GM18508 (cell line): ENCODE data around the gene GPR137B.

ENCODE experiments used
- ATAC-seq: cut with Tn5 transposase; IDR thresholded peaks from one replicate; pipeline ENCODE4 v1.9.1; 2021; ENCODE audit warnings: moderate number of reproducible peaks; ENCODE audit not compliant: insufficient read depth, unreplicated experiment

GPR137B gene

GRCh38 chr1:236235116-236235515 lies 92.8 kb downstream of the GPR137B start:
- no peak for ATAC-seq

- ATAC-seq, result no peak
Measured at GRCh38 chr1:236239092-236239585, 96.8 kb downstream of the GPR137B start.

GRCh38 chr1:236240675-236241074 lies 98.3 kb downstream of the GPR137B start:
- ATAC-seq, result no peak

- ATAC-seq, result no peak
Measured at GRCh38 chr1:236242568-236242967, 100.2 kb downstream of the GPR137B start.

- no peak for ATAC-seq
Measured at GRCh38 chr1:236247286-236247685, 104.9 kb downstream of the GPR137B start.

- ATAC-seq, result no peak
Measured at GRCh38 chr1:236251587-236251986, 109.2 kb downstream of the GPR137B start.

GRCh38 chr1:236253119-236253518 lies 110.8 kb downstream of the GPR137B start:
- ATAC-seq, result no peak

GRCh38 chr1:236253918-236254637 lies 111.7 kb downstream of the GPR137B start:
- no peak for ATAC-seq

- no peak for ATAC-seq
Measured at GRCh38 chr1:236257216-236257615, 114.9 kb downstream of the GPR137B start.

GRCh38 chr1:236258114-236258622 lies 115.8 kb downstream of the GPR137B start:
- no peak for ATAC-seq
